ENCODE measurements around the gene FAAP20. TPM values are rescaled to one million over a fixed set of nuclear protein-coding genes. Genes with fewer than 3 reads are reported as not detected.

Gene FAAP20
- total RNA-seq, 1 donor from 2014 or later, result 25.1 TPM

Other genes with a start within 250 kb of the FAAP20 start
- gene CFAP74, start 191.0 kb downstream of the FAAP20 start, total RNA-seq, result not detected in 2 replicates
- gene GABRD, start 175.4 kb downstream of the FAAP20 start, total RNA-seq, result not detected in 2 replicates
- gene PRKCZ, start 144.4 kb downstream of the FAAP20 start, total RNA-seq, result 0.59 and 1.8 TPM in 2 replicates
- 18.7 and 20.8 TPM in 2 replicates for gene SKI, start 33.5 kb upstream of the FAAP20 start, total RNA-seq
- gene MORN1, start 196.8 kb upstream of the FAAP20 start, total RNA-seq, result 4.1 and 4.3 TPM in 2 replicates
- 88.8 and 97.9 TPM in 2 replicates for gene RER1, start 197.1 kb upstream of the FAAP20 start, total RNA-seq
- gene PEX10, start 217.8 kb upstream of the FAAP20 start, total RNA-seq, result 33.7 and 41.0 TPM in 2 replicates